ENCODE measurements around the gene PAXX.
A peak's percentile ranks its signal among the peaks of the same experiment; 100 is the strongest.

PAXX gene

DNA sequence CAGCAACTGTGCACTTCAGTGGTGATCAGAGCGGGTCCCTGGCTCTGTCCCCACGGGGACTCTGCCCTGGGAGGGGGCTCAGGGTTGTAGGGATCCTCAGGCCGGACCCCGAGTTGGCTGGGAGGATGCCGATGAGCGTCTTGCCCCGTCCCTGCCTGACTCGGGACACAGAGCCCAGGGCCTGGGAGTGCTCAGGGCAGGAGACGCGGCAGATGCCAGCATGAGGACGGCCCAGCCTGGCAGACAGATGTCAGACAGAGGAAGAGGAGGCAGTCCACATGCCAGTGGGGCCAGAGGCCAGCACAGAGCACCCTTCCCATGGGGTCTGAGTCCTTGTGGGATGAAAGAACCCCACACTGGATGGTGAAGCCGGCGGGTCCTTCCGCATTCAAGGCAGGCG lies 28.9 kb upstream of the PAXX start:
- H3K27me3 Mint-ChIP-seq (ENCODE audit: low read depth), result peaks cover 6% of the 10 kb centered on the region
- peak overlapping the region in 1 of 3 experiments; percentile 73 for H3K27ac Mint-ChIP-seq
- H3K9me3 Mint-ChIP-seq, result no peaks in the 10 kb centered on the region
- H3K4me3 Mint-ChIP-seq, result no peak overlapping the region
- TF ChIP-seq, protein P1, sequence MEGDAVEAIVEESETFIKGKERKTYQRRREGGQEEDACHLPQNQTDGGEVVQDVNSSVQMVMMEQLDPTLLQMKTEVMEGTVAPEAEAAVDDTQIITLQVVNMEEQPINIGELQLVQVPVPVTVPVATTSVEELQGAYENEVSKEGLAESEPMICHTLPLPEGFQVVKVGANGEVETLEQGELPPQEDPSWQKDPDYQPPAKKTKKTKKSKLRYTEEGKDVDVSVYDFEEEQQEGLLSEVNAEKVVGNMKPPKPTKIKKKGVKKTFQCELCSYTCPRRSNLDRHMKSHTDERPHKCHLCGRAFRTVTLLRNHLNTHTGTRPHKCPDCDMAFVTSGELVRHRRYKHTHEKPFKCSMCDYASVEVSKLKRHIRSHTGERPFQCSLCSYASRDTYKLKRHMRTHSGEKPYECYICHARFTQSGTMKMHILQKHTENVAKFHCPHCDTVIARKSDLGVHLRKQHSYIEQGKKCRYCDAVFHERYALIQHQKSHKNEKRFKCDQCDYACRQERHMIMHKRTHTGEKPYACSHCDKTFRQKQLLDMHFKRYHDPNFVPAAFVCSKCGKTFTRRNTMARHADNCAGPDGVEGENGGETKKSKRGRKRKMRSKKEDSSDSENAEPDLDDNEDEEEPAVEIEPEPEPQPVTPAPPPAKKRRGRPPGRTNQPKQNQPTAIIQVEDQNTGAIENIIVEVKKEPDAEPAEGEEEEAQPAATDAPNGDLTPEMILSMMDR (IDR thresholded peaks at IDR 0.05; ENCODE audit: unreplicated experiment in 3 of 3), result no peak
- peaks cover 10% of the 10 kb centered on the region for H3K4me1 Mint-ChIP-seq
- H3K36me3 Mint-ChIP-seq (ENCODE audit: low read depth), result no peaks in the 10 kb centered on the region

DNA sequence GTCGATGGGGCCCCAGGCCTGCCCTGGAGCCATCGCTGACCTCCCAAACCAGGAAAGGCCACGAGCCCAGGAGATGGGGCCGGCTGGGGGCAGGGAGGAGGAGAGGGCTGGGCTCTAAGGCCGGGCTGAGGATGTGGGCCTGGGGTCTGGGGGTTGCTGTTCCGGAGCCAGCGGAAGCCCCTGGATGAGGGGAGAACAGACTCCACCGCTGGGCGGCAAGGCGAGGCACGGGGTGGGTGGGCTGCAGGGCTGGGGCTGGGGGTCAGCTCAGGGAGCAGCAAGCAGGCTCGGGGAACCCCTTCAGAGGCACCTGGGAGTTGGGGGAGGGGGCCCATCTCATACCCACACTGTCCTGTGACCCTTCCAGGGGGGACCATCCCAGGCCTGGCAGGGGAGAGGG lies 28.5 kb upstream of the PAXX start:
- H3K9me3 Mint-ChIP-seq, result no peaks in the 10 kb centered on the region
- no peak overlapping the region for H3K27ac Mint-ChIP-seq
- TF ChIP-seq, protein P1 (IDR thresholded peaks at IDR 0.05; ENCODE audit: unreplicated experiment in 3 of 3), result no peak
- H3K4me1 Mint-ChIP-seq, result peaks cover 10% of the 10 kb centered on the region
- H3K4me3 Mint-ChIP-seq, result no peak overlapping the region
- H3K36me3 Mint-ChIP-seq (ENCODE audit: low read depth), result no peaks in the 10 kb centered on the region
- peaks cover 6% of the 10 kb centered on the region for H3K27me3 Mint-ChIP-seq (ENCODE audit: low read depth)

DNA sequence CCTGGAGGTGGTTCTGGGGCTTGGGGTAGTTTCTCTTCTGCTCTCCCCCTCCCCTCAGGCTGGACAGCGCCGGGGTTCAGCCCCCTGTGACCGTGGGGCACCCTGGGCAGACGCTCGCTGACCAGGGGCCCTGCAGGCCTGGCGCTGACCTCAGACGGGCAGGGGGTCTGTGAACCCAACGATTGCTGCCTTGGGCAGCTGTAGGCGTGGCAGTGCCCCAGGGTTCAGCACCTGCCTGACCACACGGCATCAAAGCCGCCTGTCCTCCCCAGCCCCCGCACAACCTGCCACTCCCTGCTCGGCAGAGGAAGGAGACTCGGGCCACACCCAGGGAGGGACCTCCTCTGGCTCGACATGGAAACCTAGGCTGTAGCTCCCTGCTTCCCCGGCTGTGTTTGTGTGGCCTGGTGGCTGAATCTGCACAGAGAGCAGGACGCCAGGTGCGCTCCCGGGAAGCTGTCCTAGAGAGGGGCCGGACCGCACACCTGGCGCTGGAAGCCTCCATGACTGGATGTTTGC lies 28.0 kb upstream of the PAXX start:
- Mint-ChIP-seq H3K27me3 (ENCODE audit: low read depth) (peaks cover 6% of the 10 kb centered on the region), H3K27ac (no peak overlapping the region), H3K9me3 (no peaks in the 10 kb centered on the region), H3K4me3 (no peak overlapping the region), H3K4me1 (peaks cover 10% of the 10 kb centered on the region), H3K36me3 (ENCODE audit: low read depth) (no peaks in the 10 kb centered on the region)
- TF ChIP-seq, protein P1 (IDR thresholded peaks at IDR 0.05; ENCODE audit: unreplicated experiment in 3 of 3), result no peak

DNA sequence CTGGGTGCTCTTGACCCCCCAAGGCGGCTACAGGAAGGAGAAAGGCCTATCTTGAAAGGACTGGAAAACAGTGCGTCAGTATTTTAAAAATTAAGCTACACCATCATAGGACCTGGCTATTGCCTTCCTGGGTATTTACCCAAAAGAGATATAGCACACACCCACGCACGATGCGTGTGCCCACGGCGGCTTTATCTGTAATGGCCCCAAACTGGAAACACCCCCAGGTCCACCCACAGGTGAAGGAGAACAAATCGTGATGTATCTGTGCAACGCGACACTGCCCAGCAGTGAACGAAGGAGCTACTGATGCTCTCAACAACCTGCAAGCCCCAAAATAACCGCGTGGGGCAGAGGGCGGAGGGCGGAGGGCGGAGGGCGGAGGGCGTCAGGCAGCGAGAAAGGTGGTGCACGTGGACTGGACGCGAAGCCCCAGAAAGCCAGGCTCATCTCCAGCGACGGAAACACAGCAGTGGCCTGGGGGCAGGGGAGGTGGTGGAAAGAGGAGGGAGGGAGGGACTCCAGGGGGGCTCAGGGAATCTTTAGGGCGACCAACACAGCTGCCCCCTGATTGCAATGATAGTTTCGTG lies 27.3 kb upstream of the PAXX start:
- Mint-ChIP-seq H3K27me3 (ENCODE audit: low read depth) (peaks cover 6% of the 10 kb centered on the region), H3K36me3 (ENCODE audit: low read depth) (no peaks in the 10 kb centered on the region), H3K4me3 (no peak overlapping the region), H3K27ac (no peak overlapping the region), H3K9me3 (no peaks in the 10 kb centered on the region), H3K4me1 (peaks cover 10% of the 10 kb centered on the region)
- TF ChIP-seq, protein P1 (IDR thresholded peaks at IDR 0.05; ENCODE audit: unreplicated experiment in 3 of 3), result no peak

DNA sequence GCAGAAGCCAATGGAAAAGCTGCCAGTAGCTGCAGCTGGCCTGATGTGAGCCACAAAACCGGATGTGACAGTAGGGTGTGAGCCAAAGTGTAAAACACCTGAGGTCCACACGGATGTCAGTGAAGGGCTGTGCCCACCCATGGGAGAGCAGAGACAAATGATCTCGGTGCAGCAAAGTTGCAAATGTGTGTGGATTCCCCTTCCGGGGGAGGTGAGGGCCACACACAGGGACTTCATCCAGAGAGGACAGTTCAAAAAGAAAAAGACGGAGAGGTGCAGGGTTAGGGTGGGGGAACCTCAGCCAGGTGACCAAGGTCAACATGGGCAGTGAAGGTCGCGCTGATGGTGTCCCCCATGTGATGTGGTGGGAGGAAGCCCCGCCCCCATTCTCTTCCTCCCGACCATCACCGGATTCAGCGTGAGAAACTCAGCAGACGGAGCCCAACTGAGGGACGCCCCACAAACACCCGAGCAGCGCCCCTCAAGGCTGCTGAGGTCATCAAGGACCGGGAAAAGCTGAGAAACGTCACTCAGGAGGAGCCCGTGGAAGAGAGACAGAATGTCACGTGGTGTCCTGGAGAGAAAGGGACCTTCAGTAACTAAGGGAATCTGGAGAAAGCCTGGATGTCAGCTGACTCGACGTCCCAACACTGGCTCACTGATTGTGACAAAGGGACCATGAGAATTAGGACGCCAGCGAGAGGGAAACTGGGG lies 26.3 kb upstream of the PAXX start:
- Mint-ChIP-seq H3K36me3 (ENCODE audit: low read depth) (no peaks in the 10 kb centered on the region), H3K4me3 (no peak overlapping the region), H3K27ac (no peak overlapping the region), H3K4me1 (peaks cover 10% of the 10 kb centered on the region), H3K9me3 (no peaks in the 10 kb centered on the region), H3K27me3 (ENCODE audit: low read depth) (peaks cover 6% of the 10 kb centered on the region)
- TF ChIP-seq, protein P1 (IDR thresholded peaks at IDR 0.05; ENCODE audit: unreplicated experiment in 3 of 3), result no peak
